HEK293T (cell line): ENCODE data around the gene PTPRA.

Experiments
- CTCF ChIA-PET: fragments of 350-600 bp; formaldehyde crosslinking; extraction: SDS; loops from one replicate; lab custom pipeline; 2021; ENCODE audit warnings: antibody characterized with exemption, inconsistent platforms; lab: Yijun Ruan, JAX
- POLR2A ChIA-PET: fragments of 350-600 bp; formaldehyde crosslinking; extraction: SDS; loops from one replicate; lab custom pipeline; 2020; ENCODE audit warnings: antibody characterized with exemption, inconsistent platforms; lab: Yijun Ruan, JAX
- DNase-seq: peaks from one replicate; pipeline ENCODE4 v3.0.0; 2012; ENCODE audit warnings: mixed read lengths; ENCODE audit errors: extremely low spot score
- ARNT ChIP-seq: fragments of 450-650 bp; IDR thresholded peaks from 2 replicates; pipeline ENCODE4 v1.6.1; 2017; ENCODE audit warnings: mild to moderate bottlenecking
- BHLHE40 ChIP-seq: fragments of 450-650 bp; IDR thresholded peaks from 2 replicates; pipeline ENCODE4 v1.6.1; 2016; ENCODE audit warnings: mild to moderate bottlenecking, moderate library complexity, borderline replicate concordance
- CTBP1 ChIP-seq: fragments of 450-650 bp; IDR thresholded peaks from 2 replicates; pipeline ENCODE4 v1.6.1; 2016; ENCODE audit warnings: borderline replicate concordance
- ELF4 ChIP-seq: fragments of 450-650 bp; IDR thresholded peaks from 2 replicates; pipeline ENCODE4 v1.6.1; 2017; ENCODE audit warnings: antibody characterized with exemption
- FOXA1 ChIP-seq: fragments of 450-650 bp; IDR thresholded peaks from 2 replicates; pipeline ENCODE4 v1.6.1; 2016; ENCODE audit warnings: mild to moderate bottlenecking
- FOXK2 ChIP-seq: fragments of 450-650 bp; IDR thresholded peaks from 2 replicates; pipeline ENCODE4 v1.6.1; 2016; ENCODE audit warnings: mild to moderate bottlenecking
- FOXM1 ChIP-seq: fragments of 450-650 bp; IDR thresholded peaks from 2 replicates; pipeline ENCODE4 v1.6.1; 2017; ENCODE audit warnings: mild to moderate bottlenecking, borderline replicate concordance
- HDGF ChIP-seq: fragments of 450-650 bp; IDR thresholded peaks from 2 replicates; pipeline ENCODE4 v1.6.1; 2017; ENCODE audit warnings: antibody characterized with exemption, borderline replicate concordance
- L3MBTL2 ChIP-seq: fragments of 450-650 bp; conservative IDR thresholded peaks from 2 replicates; pipeline ENCODE4 v1.6.1; 2016; ENCODE audit warnings: mild to moderate bottlenecking
- LEF1 ChIP-seq: fragments of 450-650 bp; IDR thresholded peaks from 2 replicates; pipeline ENCODE4 v1.6.1; 2017; ENCODE audit warnings: mild to moderate bottlenecking, borderline replicate concordance
- NFRKB ChIP-seq: fragments of 450-650 bp; IDR thresholded peaks from 2 replicates; pipeline ENCODE4 v1.6.1; 2016; ENCODE audit warnings: mild to moderate bottlenecking, moderate library complexity
- SP1 ChIP-seq: fragments of 450-650 bp; IDR thresholded peaks from 2 replicates; pipeline ENCODE4 v1.6.1; 2017
- SUZ12 ChIP-seq: fragments of 450-650 bp; IDR thresholded peaks from 2 replicates; pipeline ENCODE4 v1.6.1; 2016; ENCODE audit warnings: mild to moderate bottlenecking
- TARDBP ChIP-seq: fragments of 450-650 bp; IDR thresholded peaks from 2 replicates; pipeline ENCODE4 v1.6.1; 2016
- ZNF384 ChIP-seq: fragments of 450-650 bp; IDR thresholded peaks from 2 replicates; pipeline ENCODE4 v1.6.1; 2016
- TF ChIP-seq, protein P1 (sequence below): fragments of 450-650 bp; IDR thresholded peaks from 2 replicates; pipeline ENCODE4 v1.6.1; 2016

Gene PTPRA

DNA sequence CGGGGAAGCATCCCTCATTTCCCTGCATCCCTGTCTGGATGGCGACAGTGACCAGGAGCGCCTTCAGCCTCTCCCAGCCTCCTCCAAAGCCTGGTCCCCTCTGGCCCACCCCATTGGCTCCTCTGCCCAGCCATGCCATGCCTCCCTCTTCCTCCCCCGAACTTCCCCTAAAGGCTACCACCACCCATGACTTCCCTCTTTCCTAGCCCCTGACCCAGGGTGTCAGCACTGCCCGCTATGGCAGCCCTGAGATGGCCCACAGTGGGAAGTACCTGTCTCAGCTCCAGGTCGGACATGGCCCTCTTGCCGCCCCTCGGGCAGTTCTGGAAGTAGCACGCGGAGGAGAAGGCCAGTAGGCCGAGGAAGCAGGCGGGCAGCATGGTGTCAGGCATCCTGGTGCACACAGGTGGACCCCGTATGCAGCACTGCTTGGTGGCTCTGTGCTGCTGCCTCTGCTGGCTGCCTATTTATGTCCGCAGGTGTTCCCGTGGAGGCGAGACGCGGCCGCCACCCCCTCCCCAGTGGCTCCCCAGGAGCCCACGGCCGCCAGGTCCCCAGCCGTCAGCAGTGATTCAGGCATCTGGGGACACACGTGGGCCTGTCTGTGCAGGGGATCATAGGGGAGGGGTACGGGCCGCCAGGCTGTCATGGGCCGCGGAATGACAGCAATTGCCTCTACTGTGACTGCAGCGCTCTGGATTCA lies 211.2 kb downstream of the PTPRA start, which contains the start of gene AVP:
AVP (minus strand) TSS at position 442 of the 703 bp plus-strand sequence; CDS start at position 392, 50 bp downstream.
- DNase-seq: no peak
- TF ChIP-seq HDGF: no peak
- TF ChIP-seq CTBP1: no peak
- no peak for TF ChIP-seq L3MBTL2
- TF ChIP-seq SP1: no peak
- no peak for TF ChIP-seq LEF1
- no peak for TF ChIP-seq ZNF384
- TF ChIP-seq, protein P1, sequence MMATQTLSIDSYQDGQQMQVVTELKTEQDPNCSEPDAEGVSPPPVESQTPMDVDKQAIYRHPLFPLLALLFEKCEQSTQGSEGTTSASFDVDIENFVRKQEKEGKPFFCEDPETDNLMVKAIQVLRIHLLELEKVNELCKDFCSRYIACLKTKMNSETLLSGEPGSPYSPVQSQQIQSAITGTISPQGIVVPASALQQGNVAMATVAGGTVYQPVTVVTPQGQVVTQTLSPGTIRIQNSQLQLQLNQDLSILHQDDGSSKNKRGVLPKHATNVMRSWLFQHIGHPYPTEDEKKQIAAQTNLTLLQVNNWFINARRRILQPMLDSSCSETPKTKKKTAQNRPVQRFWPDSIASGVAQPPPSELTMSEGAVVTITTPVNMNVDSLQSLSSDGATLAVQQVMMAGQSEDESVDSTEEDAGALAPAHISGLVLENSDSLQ: no peak
- ChIA-PET CTCF (no interaction called here), POLR2A (no interaction called here)

DNA sequence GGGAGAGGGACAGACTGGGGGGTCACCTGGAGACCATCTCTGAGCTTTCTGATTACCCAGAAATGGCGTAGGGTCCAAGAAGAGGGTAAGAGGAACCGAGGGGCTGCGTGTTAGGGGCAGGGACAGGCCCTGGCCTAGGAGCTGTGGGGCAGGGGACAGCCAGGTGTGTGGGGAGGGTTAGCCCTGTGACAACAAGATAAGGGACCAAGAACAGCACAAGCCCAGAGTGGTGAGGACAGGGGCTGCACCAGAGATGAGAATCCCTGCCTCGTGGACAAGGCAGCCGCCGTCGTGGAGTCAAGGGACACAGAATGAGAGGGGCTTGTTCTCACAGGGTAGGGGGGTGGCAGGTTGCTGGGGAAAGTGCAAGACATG lies 211.7 kb downstream of the PTPRA start:
- no peak for DNase-seq
- TF ChIP-seq BHLHE40 (no peak), ARNT (no peak), NFRKB (no peak), CTBP1 (no peak), SP1 (no peak), HDGF (no peak), L3MBTL2 (no peak), LEF1 (no peak), FOXM1 (no peak)
- ChIA-PET POLR2A (no interaction called here), CTCF (no interaction called here)

DNA sequence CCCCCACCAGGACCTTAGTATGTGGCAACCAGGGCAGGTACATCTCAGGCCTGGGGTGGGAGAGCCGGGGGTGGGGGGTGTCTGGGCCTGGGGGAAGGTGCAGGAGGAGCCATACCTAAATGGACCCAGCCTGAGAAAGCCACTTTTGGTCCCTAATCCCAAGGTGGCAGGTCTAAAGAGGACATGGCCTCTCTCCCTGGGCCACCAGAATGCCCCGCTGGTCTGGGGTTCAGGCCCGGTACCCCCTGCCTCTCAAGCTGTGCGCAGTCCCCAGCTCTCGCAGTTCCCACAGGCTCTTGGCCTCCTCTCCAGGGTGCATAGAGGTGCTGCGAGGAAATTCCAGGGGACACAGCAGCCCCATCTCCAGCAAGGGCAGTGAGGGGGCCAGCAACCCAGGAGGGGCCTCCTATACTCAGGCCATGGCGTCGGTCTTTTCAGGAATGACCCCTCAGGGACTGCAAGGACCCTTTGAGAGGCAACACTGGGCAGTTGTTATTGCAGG lies 212.3 kb downstream of the PTPRA start:
- ChIA-PET CTCF (no interaction called here), POLR2A (no interaction called here)
- no peak for DNase-seq
- TF ChIP-seq FOXA1 (no peak), BHLHE40 (no peak), ARNT (no peak), LEF1 (no peak), L3MBTL2 (no peak), NFRKB (no peak), SP1 (no peak), HDGF (no peak), FOXK2 (no peak), SUZ12 (no peak), ELF4 (no peak), TARDBP (no peak), ZNF384 (no peak), CTBP1 (no peak), FOXM1 (no peak)
- TF ChIP-seq, protein P1: no peak

DNA sequence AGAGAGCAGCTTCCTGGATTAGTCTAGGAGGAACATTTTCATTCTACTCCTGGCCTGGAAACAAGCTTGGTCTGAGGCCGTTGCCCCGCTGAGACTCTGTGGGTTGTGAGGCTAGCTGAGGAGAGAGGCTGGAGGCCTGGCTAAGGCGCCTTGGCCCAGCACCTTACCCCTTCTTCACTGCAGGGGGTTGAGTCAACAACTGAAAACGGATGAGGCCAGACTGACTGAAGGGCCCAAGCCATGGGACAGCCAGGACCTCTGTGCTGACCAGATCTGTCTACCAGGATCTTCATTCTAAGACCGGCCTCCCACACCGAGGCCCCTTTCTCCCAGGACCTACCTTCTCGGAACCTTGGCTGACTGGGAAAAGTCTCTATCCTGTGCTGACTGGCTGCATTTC lies 214.8 kb downstream of the PTPRA start:
- ChIA-PET POLR2A (interaction anchor here (0.8 kb wide), 1 partner anchor 42 kb away, joined by 3 read pairs; the partner anchor contains the start of gene MRPS26), CTCF (interaction anchor here (0.8 to 1.3 kb wide), 2 partner anchors 34 to 168 kb away, joined by 3 to 4 read pairs; no protein-coding TSS in a partner anchor)
- DNase-seq: no peak
- TF ChIP-seq ELF4 (no peak), CTBP1 (no peak), SUZ12 (no peak), L3MBTL2 (no peak), FOXK2 (no peak), ZNF384 (no peak), BHLHE40 (no peak), FOXM1 (no peak), NFRKB (no peak), FOXA1 (no peak), TARDBP (no peak)
- TF ChIP-seq, protein P1: no peak
